GM19351 (cell line): Measurements from ENCODE around the gene TSC1.

Source experiments
- ATAC-seq: cut with Tn5 transposase; IDR thresholded peaks from one replicate; pipeline ENCODE4 v1.9.1; 2021; ENCODE audit warnings: mild to moderate bottlenecking, moderate library complexity; ENCODE audit not compliant: unreplicated experiment

Gene TSC1

DNA sequence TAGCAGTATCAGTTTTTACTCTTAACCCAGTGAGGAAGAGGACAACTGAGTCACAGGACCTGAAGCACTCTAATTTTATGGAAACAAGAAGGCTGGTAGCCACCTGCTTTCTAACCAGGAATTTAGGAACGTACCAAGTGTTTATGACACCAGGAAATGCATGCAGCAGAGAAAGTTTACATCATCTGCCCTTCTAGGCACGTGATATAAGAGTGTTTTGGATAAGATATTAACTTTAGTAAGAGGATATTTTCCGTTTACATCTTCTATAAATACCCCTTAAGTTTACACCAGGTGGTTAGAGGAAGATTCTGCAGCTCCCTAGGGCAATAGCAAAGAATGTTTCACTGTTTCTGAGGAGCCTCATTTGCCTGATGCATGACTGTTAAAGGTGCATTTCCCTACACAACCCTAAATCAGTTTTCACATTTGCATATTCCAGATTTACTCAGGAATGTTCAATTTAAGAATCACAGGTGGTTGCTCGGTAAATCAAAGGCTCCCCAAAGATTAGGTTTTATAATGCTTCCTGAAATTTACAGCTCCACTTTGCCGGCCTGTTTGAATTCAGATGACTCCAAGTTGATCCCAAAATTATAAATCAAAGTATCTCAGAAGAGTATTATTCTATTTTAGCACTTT lies 1.8 kb downstream of the TSC1 start:
- ATAC-seq: no peak

DNA sequence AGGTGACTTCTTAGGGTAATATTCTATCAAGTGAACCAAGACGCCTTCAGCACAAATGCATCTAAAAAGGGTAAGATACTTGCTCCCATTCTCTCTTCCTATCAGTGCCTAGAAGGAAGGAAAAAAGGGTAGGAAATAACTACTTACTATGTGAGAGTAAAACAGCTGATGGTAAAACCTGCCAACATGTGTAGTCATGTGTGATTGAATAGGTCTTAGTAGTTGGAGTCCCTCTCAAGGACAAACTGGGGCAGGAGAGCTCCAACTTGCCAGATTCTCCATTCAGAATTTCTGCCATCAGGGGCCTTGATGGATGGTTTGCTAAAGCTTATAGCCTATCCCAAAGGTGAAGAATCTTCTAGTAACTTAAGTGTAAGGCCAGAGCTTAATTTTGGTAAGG lies 5.2 kb downstream of the TSC1 start:
- ATAC-seq: no peak

DNA sequence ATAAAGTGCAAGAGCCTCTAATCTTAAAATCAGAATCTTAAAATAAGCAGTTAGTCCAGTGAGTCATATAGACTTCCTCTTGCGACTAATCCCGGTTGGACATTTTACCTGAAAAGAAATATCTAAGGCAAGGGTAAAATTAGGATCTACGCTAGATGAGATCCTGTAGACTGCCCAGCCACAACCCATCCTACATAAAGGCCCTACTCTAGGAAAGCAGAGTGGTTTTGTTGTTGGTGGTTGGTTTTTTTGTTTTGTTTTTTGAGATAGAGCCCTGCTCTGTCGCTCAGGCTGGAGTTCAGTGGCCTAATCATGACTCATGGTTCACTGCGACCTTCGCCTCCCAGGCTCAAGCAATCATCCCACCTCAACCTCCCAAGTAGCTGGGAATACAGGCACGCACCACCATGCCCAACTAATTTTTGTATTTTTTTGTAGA lies 6.9 kb downstream of the TSC1 start:
- ATAC-seq: no peak

DNA sequence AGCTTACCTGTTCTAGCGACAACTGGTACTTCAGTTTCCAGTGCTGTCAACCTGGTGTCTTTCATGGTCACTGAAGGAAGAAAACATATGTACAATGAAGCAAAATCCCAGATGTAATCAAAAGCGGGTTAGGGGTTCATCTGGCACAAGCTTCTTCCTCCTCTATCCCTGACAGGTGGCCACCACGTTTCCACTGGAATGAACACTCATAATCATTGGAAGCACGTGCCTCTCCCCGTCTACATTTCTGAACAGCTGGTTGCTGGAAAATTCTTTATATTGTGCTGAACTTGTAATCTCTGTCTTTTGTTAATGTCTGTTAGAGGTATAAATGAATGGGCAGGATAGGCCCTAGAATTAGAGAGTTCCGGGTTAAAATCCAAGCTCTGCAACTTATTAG lies 9.4 kb downstream of the TSC1 start:
- ATAC-seq: no peak

DNA sequence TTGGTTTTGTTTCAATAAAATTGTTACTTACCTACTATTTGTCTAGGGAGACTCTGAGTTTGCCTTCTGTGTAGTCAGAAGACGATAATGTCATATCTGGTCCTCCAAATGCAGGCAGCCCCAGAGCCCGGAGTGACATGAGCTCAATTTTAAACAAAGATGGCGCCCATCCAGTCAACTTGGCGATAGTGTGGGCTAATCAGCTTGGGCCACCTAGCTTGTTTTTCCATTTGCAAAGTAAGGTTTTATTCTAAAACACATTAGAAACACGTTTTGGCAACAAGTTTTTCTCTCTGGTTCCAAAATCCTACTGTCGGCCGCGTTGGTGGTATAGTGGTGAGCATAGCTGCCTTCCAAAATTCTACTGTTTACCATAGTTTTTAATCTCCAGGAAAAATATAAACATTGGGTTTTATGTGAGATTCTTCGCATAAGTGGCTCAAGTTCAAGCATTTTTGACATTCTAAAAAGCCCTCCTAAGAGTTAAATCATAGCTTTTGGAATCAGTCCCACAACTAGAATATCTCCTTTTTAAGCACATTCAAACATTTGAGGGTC lies 13.2 kb downstream of the TSC1 start:
- ATAC-seq: no peak

DNA sequence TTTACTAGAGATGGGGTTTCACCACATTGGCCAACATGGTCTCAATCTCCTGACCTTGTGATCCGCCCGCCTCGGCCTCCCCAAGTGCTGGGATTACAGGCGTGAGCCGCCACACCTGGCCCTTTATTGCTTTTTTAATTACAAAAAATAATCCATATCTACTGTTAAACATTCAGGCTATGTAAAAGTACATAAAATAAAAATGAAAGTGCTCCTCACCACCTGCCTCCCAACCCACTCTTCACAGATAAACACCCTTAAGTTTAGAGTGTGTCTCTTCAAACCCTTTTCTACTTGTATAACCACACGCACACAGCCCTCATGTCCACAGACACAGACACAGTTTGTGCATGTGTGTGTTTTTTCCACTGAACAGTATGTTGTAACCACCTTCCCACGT lies 16.7 kb downstream of the TSC1 start:
- ATAC-seq: no peak

DNA sequence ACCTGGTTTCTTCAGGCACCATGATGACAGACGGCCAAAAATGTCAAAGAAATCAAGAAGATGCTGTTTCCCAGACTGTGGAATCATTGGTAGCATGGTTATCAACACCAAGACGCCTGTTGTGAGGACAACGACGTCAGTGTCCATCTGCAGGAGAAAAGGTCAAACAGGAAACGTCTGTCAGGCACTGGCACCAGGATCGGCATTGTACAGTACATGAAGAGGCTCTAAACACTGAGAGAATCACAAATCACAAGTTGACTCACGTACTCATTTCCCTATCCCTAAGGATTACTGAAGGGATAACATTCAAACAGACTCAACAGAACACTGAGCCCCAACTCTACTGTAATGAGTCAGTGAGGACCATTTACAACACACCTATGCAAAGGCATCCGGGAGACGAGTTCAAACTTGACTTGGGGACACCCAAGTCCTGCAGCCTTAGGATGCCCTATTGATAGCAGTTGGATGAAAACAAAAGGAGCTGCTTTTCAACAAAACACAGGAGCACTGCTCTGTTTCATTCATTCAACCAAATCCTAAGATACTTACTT lies 21.0 kb downstream of the TSC1 start:
- no peak for ATAC-seq

DNA sequence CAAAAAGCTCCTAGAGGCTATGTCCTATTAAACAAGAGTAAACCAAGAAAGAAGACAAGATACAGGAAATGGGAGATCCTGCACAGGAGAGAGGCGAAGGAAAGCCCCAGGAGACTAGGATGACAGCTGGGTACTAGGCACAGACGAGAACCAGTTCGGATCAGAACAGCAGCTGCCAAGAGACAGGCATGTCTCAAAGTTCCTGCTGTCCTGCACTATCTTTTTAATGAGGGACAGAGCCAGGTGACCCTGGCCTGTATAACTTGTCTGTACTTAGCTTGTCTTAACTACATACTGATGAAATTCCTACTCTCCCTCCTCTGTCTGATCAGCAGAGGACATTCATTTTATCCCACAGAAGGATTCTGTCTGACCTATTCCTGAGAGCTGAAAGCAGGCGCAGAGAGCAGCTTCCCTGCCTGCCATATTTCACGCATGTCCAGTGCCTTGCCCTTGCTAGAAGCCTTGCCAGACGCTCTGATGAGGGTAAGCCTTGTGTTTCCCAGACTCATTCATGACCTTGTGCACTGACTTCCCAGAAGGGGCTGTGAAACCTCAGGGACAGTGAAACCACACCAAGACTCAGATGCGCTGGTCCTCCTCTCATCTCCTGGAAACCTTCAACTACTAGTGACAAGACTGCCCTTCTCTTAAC lies 24.7 kb downstream of the TSC1 start:
- ATAC-seq: no peak

DNA sequence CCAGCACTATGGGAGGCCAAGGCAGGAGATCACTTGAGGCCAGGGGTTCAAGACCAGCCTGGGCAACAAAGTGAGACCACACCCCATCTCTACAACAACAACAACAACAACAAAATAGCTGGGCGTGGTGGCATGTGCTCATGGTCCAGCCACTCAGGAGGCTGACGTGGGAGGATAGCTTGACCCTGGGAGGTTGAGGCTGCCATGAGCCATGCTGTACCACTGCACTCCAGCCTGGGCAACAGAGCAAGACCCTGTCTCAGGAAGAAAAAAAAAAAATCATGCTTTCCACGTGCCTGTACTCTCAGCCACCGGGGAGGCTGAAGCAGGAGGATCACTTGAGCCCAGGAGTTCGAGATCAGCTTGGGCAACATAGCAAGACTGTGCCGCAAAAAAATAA lies 29.5 kb downstream of the TSC1 start:
- ATAC-seq: no peak

DNA sequence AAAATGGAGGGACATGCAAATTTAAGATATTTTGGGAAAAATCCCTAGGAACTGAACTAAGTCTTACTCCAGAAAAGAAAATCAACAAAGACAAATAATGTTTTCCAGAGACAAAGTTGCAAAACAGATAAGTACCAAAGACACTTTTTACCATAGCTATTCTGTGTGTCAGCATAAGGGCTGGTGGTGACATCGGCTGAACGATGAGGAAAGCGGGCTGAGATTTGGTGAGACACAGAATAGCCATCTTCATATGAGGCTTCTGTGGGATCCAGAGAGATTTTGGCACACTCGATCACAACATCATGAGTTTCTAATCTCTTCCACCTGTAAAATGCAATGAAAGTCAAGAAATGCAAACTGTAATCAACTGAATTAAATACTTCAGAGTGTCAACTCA lies 32.3 kb downstream of the TSC1 start:
- no peak for ATAC-seq

DNA sequence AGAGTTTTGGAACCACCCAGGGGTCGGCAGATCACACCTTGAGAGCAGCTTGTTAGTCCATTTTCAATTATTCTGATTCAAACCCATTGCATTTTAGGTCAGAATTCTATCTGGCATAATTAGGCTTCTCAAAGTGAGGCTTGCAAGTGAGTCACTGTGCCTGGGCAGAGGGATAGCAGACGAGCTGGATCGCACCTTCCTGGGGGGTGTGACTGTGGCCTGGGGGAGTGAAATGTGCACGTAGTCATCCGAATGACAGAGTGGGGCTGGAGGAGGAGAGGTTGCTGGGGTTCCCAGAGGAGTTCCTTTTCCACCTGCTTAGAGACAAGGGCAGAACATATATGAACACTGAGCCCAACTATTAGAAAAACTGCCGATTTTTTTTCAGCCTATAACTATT lies 34.0 kb downstream of the TSC1 start:
- ATAC-seq: no peak

DNA sequence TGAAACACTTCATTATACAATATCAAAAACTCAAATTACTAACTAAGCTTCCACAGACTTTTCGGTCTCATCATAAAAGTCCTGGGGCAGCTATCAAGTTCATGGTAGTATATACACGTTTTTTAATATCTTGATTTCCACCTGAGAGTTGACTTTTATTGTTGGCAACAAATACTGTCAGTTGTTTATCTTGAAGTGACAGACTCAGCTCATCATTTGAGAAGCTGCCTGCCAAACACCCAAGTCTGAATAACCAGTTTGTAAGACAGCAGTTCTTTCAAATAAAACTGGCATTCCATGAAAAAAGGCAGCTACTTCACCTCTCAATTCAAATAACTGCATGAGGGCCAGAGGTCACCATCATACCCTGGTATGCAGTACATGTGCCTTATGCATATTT lies 35.1 kb downstream of the TSC1 start:
- no peak for ATAC-seq

DNA sequence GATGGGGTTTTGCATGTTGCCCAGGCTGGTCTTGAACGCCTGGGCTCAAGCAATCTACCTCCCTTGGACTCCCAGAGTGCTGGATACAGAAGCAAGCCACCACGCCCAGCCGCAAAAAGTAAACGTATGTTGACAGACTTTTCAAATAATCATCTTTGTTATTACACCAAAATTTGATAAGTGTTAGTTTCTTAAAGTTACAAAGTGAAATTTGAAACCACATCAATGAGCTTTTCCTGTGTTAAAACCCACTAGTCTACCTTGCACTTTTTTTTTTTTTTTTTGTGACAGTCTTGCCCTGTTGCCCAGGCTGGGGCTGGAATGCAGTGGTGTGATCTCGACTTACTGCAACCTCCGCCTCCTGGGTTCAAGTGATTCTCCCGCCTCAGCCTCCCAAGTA lies 35.8 kb downstream of the TSC1 start:
- ATAC-seq: no peak

DNA sequence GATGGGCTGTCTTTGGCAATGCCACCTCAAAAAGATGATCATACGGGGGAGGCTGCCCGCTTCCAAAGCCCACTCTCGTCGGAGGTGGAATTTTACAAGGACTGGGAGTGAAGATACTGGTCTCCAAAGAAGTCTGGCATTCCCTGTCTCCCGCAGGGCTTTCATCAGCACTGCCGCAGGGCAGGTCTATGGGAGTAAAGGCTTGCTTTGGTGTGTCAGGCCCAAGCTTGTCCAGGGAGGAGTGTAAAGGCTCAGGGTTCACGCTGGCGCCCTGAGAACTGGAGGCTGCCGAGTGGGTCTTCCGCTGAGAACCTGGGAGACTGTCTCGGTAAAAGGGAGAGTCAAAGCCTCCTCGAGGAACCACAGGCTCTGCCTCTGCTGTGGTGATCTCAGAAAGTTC lies 38.7 kb downstream of the TSC1 start:
- ATAC-seq: no peak

DNA sequence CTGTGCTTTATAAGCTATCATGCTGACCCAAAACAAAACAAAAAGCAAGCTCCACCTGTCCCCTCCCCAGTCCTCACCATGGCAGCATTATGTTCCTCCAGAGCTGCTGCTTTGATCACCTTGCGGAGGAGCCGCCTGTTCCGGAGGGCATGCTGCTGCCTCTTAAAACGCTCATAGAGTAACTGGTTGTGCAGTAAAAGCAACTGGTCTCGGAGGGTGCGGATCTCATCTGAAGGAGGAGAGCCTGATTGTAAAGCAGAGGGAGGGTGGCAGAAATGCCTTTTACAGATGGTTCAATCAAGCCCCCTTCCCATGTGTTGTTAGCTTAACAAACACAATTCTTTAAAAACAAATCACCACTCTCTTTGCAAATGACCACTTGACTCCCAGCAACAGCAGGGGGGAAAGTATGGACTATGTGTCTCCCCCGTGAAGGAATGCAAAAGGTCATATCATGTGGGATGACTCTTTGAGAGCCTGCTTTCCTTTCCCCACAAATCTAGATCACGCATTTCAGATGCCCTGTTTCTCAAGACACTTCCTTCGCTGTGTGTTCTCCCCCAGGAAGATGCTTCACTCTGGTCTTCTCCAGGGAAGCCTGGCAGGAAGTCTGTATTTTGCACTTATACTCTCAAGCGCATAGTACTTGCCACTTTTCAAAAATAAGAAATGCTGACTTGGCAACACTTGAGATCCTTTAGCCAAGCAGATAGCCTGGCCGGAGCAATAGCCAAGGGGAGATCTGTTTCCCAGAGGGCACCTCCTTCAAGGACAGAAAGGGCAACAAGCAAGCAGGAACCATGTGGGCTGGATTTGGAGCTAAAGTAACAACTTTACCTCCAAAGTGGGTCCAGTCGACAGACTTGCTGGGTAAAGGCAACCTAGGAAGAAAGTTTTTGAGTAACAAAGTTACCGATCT lies 40.6 kb downstream of the TSC1 start:
- no peak for ATAC-seq

DNA sequence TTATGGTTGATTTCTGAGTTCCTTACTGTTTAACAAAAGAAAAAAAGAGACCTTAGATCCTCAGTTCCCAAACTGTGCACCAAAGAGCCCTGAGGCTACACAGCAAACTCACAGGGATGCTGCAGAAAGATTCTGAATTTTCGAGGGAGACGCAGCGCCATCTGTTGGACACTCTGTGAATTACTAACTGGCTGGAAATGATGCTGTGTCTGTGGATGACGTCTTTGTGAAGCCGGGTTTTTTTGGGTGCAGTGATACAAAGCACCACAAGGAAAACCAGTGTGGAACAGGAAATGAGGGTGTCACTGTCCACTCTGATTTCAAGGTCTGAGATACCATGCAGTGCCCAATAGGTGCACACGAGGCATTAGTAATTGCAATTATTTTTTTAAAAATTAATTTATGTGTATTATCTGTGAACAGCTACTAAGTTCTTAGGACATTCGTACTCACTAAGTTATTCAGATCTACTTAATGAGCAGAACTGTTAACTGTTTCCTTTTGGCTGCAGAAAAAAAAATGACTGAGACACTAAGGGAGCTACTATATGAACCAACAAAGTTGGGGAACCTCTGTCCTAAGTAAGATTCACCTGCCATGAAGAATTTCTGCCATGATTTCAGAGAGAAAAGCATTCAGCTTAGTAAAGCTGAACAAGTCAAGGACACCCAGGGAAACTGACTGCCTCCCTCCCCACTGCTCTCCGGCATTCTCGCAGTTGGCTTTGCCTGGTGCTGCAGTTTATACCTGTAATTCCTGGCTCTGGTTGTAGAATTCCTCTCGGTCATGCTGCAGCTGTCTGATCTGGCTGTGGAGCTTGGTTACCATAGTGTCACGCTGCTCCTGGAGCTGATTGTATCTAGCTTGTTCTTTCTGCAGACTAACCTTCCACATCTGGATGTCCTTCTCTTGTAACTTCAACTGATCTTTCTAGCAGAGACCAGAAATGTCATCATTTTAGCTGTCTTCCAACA lies 42.3 kb downstream of the TSC1 start:
- ATAC-seq: peak; percentile 69

DNA sequence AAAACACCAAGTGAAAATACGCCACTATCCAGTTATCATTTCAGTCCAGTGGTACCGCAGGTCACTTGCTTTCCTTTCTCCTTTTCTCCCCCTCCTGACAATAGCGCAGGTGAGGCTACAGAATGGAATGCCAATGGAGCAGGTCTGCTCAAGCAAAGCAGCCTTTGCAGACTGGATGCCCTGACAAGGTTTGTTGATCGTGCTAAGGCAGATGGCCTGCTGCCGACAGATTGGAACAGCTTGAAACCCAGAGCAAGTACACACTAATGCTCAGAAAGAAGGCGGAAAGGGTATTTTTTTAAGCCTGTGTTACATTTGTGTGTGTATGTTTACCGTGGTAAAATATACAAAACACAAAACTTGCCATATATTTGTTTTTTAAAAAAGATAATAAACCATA lies 46.4 kb downstream of the TSC1 start:
- ATAC-seq: no peak

DNA sequence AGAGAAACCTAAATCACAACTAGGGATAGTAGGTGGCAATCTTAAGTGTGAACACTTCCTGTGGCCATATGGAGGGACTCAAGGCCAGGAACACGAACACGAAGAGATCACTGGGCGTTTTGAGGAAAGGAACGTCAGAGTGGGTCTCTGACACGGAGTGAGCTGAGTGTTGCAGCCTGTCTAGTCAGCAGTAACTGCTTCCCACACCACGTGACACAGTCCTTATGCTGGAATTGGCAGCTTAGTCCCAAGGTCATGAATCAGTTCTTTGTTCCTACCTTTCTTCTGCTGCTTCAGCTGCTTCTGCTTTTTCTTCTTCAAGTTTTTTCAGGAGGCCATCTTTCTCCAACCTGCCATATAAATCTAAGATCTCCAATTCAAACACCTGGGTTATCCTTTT lies 47.5 kb downstream of the TSC1 start:
- no peak for ATAC-seq

DNA sequence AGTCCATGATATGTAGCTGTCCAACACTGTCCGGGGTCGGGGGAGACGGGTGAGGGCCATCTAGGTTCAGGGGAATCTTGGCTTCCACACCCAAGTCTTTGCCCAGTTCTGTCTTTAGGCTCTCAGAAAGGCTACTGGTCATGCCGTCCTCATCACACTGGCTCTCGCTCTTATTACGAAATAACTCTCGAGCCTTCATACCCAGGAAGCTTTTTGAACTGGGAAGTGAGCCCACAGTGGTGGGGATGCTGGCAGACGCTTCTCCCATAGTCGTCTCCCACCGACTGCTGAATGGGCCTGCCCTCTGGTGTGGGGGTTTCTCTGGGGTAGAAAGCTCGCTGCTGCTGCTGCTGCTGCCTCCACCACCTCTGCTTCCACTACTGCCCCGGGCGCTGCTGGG lies 48.2 kb downstream of the TSC1 start:
- ATAC-seq: no peak
